ENCODE data around the gene KRT35.

DNA sequence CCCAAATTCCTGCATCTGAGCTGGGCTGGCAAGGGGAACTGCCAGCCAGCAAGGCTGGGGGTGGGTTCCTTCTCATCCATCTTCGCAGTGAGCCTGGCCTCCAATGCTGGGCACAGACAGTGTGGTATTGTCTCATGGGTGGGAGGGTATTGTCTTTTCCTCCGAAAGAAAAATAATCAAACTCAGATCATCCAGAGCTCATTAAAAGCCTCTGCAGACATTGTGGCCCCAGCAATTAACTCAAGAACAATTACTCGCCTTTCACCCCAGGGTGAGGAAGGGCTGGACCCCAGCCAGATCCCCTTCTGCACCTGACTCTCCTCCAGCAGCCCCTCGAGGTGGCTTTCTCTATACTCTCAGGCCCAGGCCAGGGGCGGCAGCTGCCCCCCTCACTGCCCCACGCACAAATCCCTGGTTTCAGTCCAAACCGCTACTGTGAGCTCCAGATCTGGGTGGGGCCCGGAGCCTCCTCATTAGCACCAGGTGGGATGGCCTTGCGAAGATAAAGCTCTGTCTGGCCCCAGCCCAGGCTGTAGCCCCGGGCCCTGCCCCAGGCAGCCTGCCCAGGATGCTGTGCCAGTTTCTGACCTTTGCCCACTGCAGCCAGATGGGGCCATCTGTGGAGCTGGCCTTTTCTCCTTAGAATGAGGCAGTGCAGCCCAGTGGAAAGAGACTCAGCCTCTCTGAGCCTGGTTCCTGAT is 40.0 kb upstream of the KRT35 start:
- TF ChIP-seq, protein P1, sequence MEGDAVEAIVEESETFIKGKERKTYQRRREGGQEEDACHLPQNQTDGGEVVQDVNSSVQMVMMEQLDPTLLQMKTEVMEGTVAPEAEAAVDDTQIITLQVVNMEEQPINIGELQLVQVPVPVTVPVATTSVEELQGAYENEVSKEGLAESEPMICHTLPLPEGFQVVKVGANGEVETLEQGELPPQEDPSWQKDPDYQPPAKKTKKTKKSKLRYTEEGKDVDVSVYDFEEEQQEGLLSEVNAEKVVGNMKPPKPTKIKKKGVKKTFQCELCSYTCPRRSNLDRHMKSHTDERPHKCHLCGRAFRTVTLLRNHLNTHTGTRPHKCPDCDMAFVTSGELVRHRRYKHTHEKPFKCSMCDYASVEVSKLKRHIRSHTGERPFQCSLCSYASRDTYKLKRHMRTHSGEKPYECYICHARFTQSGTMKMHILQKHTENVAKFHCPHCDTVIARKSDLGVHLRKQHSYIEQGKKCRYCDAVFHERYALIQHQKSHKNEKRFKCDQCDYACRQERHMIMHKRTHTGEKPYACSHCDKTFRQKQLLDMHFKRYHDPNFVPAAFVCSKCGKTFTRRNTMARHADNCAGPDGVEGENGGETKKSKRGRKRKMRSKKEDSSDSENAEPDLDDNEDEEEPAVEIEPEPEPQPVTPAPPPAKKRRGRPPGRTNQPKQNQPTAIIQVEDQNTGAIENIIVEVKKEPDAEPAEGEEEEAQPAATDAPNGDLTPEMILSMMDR (IDR thresholded peaks at IDR 0.05; ENCODE audit: insufficient read depth, low read depth, low read length), result no peak
- TF ChIP-seq EZH2 (IDR thresholded peaks at IDR 0.05; ENCODE audit: insufficient read depth, low read length), result no peak

Measured in astrocyte (in vitro differentiated cells and primary cell).